Measurements from ENCODE around the gene KCTD21.

Gene KCTD21

GRCh38 chr11:78156127-78156844, 32.1 kb downstream of the KCTD21 start:
- H3K36me3 ChIP-seq (ENCODE audit: low read depth) = no peaks in the 10 kb centered on the region
- no peak overlapping the region for H3K27ac ChIP-seq (ENCODE audit: poor library complexity, severe bottlenecking)
- H3K9me3 ChIP-seq (ENCODE audit: severe bottlenecking) = no peaks in the 10 kb centered on the region
- DNase-seq (ENCODE audit: low spot score) = no peak
- no peak overlapping the region for H3K4me3 ChIP-seq (ENCODE audit: severe bottlenecking)
- no peak for ATAC-seq (ENCODE audit: low read depth)
- H3K27me3 ChIP-seq (ENCODE audit: insufficient read depth, poor library complexity, severe bottlenecking) = no peaks in the 10 kb centered on the region
- no peaks in the 10 kb centered on the region for H3K4me1 ChIP-seq (ENCODE audit: insufficient read depth, poor library complexity, severe bottlenecking)
- no peak for TF ChIP-seq CTCF (IDR thresholded peaks at IDR 0.05; ENCODE audit: poor library complexity, severe bottlenecking)

GRCh38 chr11:78151804-78152203, 36.6 kb downstream of the KCTD21 start:
- no peak for DNase-seq (ENCODE audit: low spot score)
- H3K27ac ChIP-seq (ENCODE audit: poor library complexity, severe bottlenecking) = no peak overlapping the region
- no peak for TF ChIP-seq CTCF (IDR thresholded peaks at IDR 0.05; ENCODE audit: poor library complexity, severe bottlenecking)
- ATAC-seq (ENCODE audit: low read depth) = no peak
- no peaks in the 10 kb centered on the region for H3K36me3 ChIP-seq (ENCODE audit: low read depth)
- H3K9me3 ChIP-seq (ENCODE audit: severe bottlenecking) = no peaks in the 10 kb centered on the region
- no peak overlapping the region for H3K4me3 ChIP-seq (ENCODE audit: severe bottlenecking)
- H3K4me1 ChIP-seq (ENCODE audit: insufficient read depth, poor library complexity, severe bottlenecking) = no peaks in the 10 kb centered on the region
- H3K27me3 ChIP-seq (ENCODE audit: insufficient read depth, poor library complexity, severe bottlenecking) = no peaks in the 10 kb centered on the region

- ATAC-seq (ENCODE audit: low read depth) = no peak
- TF ChIP-seq CTCF (IDR thresholded peaks at IDR 0.05; ENCODE audit: poor library complexity, severe bottlenecking) = no peak
- no peaks in the 10 kb centered on the region for H3K9me3 ChIP-seq (ENCODE audit: severe bottlenecking)
These were observed 37.7 kb downstream of the KCTD21 start for GRCh38 chr11:78150754-78151153.

GRCh38 chr11:78150346-78150745, 38.1 kb downstream of the KCTD21 start:
- no peak for TF ChIP-seq CTCF (IDR thresholded peaks at IDR 0.05; ENCODE audit: poor library complexity, severe bottlenecking)
- H3K4me3 ChIP-seq (ENCODE audit: severe bottlenecking) = no peak overlapping the region
- H3K27me3 ChIP-seq (ENCODE audit: insufficient read depth, poor library complexity, severe bottlenecking) = no peaks in the 10 kb centered on the region
- H3K36me3 ChIP-seq (ENCODE audit: low read depth) = no peaks in the 10 kb centered on the region
- H3K27ac ChIP-seq (ENCODE audit: poor library complexity, severe bottlenecking) = no peak overlapping the region
- no peak for DNase-seq (ENCODE audit: low spot score)
- no peak for ATAC-seq (ENCODE audit: low read depth)
- no peaks in the 10 kb centered on the region for H3K9me3 ChIP-seq (ENCODE audit: severe bottlenecking)
- no peaks in the 10 kb centered on the region for H3K4me1 ChIP-seq (ENCODE audit: insufficient read depth, poor library complexity, severe bottlenecking)

More at GRCh38 chr11:78150754-78151153, 37.7 kb downstream of the KCTD21 start:
- no peak overlapping the region for H3K4me3 ChIP-seq (ENCODE audit: severe bottlenecking)
- H3K27ac ChIP-seq (ENCODE audit: poor library complexity, severe bottlenecking) = no peak overlapping the region
- H3K4me1 ChIP-seq (ENCODE audit: insufficient read depth, poor library complexity, severe bottlenecking) = no peaks in the 10 kb centered on the region
- H3K36me3 ChIP-seq (ENCODE audit: low read depth) = no peaks in the 10 kb centered on the region
- no peak for DNase-seq (ENCODE audit: low spot score)
- no peaks in the 10 kb centered on the region for H3K27me3 ChIP-seq (ENCODE audit: insufficient read depth, poor library complexity, severe bottlenecking)

GRCh38 chr11:78149646-78150045, 38.8 kb downstream of the KCTD21 start:
- ATAC-seq (ENCODE audit: low read depth) = peak; percentile 83
- no peak for DNase-seq (ENCODE audit: low spot score)
- Histone ChIP-seq H3K9me3 (ENCODE audit: severe bottlenecking) (no peaks in the 10 kb centered on the region), H3K36me3 (ENCODE audit: low read depth) (no peaks in the 10 kb centered on the region), H3K27me3 (ENCODE audit: insufficient read depth, poor library complexity, severe bottlenecking) (no peaks in the 10 kb centered on the region), H3K4me3 (ENCODE audit: severe bottlenecking) (no peak overlapping the region), H3K27ac (ENCODE audit: poor library complexity, severe bottlenecking) (no peak overlapping the region), H3K4me1 (ENCODE audit: insufficient read depth, poor library complexity, severe bottlenecking) (no peaks in the 10 kb centered on the region)
- peak; percentile 37 for TF ChIP-seq CTCF (IDR thresholded peaks at IDR 0.05; ENCODE audit: poor library complexity, severe bottlenecking)

All from RWPE2 (cell line).